ENCODE data around the gene CASP6.

Gene CASP6

GRCh38 chr4:109702950-109703663 lies at the start of gene CASP6:
CASP6 (minus strand) TSS chr4:109703445; CDS start chr4:109703395, 50 bp downstream.
- no peak for FAIRE-seq

- no peak for FAIRE-seq
These were observed 49.3 kb upstream of the CASP6 start for GRCh38 chr4:109752525-109752924.

GRCh38 chr4:109751852-109752251 lies 48.6 kb upstream of the CASP6 start:
- no peak for FAIRE-seq

GRCh38 chr4:109750652-109751244 lies 47.5 kb upstream of the CASP6 start:
- FAIRE-seq, result no peak

- no peak for FAIRE-seq
These were observed 46.3 kb upstream of the CASP6 start for GRCh38 chr4:109749388-109750082.

- no peak for FAIRE-seq
These were observed 44.9 kb upstream of the CASP6 start for GRCh38 chr4:109748114-109748513.

GRCh38 chr4:109746728-109747127 lies 43.5 kb upstream of the CASP6 start:
- no peak for FAIRE-seq

GRCh38 chr4:109745830-109746229 lies 42.6 kb upstream of the CASP6 start:
- no peak for FAIRE-seq

- FAIRE-seq, result no peak
These were observed 36.3 kb upstream of the CASP6 start for GRCh38 chr4:109739547-109739946.

- no peak for FAIRE-seq
These were observed 35.0 kb upstream of the CASP6 start for GRCh38 chr4:109738104-109738872.

- FAIRE-seq, result no peak
These were observed 32.5 kb upstream of the CASP6 start for GRCh38 chr4:109735566-109736365.

- FAIRE-seq, result no peak
These were observed 30.5 kb upstream of the CASP6 start for GRCh38 chr4:109733728-109734127.

- no peak for FAIRE-seq
These were observed 27.6 kb upstream of the CASP6 start for GRCh38 chr4:109730619-109731545.

GRCh38 chr4:109729718-109730618 lies 26.7 kb upstream of the CASP6 start, which contains the start of gene PLA2G12A:
PLA2G12A (minus strand) TSS chr4:109730070; CDS start chr4:109729809, 261 bp downstream.
- FAIRE-seq, result no peak

GRCh38 chr4:109729117-109729717 lies 26.0 kb upstream of the CASP6 start:
- no peak for FAIRE-seq

- no peak for FAIRE-seq
These were observed 25.1 kb upstream of the CASP6 start for GRCh38 chr4:109728385-109728784.

- FAIRE-seq, result no peak
These were observed 19.9 kb upstream of the CASP6 start for GRCh38 chr4:109723110-109723509.

GRCh38 chr4:109722357-109722756 lies 19.1 kb upstream of the CASP6 start:
- no peak for FAIRE-seq

- no peak for FAIRE-seq
These were observed 17.8 kb upstream of the CASP6 start for GRCh38 chr4:109721033-109721432.

GRCh38 chr4:109719604-109720003 lies 16.4 kb upstream of the CASP6 start:
- FAIRE-seq, result no peak
